D721Med (cell line): Measurements from ENCODE around the gene SPATA3.

Experiments
- DNase-seq: peaks from one replicate; pipeline ENCODE4 v3.0.0; 2011; ENCODE audit warnings: low spot score; ENCODE audit not compliant: insufficient read length
- FAIRE-seq: peaks from 2 replicates; lab custom pipeline; 2011; peaks lifted over from hg19 to GRCh38; lab: Jason Lieb, UNC
- TF ChIP-seq, protein P1 (sequence below): IDR thresholded peaks from 2 replicates; pipeline ENCODE4 v1.5.1; 2012; ENCODE audit warnings: mild to moderate bottlenecking, control low read depth; ENCODE audit not compliant: insufficient read depth; ENCODE audit errors: missing control alignments

SPATA3 gene

DNA sequence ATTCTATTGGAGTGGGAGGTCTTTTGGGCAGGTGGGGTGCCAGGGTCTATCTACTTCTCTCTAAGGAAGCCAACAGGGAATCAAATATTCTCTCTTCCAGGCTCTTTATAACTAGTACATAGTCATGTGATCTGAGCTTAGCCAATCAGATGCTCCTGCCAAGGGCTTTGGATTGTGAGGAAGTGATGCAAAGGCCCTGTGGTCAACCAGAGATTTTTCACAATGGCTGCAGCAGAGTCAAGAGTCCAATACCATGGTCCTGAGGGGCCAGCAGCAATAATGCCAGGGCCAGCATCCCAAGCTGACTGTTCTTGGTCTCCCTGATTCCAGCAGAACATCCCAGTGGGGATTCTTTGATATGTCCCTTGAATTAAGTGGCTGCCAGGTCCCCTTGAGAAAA is 33.0 kb downstream of the SPATA3 start:
- FAIRE-seq (no peak), DNase-seq (no peak)
- TF ChIP-seq, protein P1, sequence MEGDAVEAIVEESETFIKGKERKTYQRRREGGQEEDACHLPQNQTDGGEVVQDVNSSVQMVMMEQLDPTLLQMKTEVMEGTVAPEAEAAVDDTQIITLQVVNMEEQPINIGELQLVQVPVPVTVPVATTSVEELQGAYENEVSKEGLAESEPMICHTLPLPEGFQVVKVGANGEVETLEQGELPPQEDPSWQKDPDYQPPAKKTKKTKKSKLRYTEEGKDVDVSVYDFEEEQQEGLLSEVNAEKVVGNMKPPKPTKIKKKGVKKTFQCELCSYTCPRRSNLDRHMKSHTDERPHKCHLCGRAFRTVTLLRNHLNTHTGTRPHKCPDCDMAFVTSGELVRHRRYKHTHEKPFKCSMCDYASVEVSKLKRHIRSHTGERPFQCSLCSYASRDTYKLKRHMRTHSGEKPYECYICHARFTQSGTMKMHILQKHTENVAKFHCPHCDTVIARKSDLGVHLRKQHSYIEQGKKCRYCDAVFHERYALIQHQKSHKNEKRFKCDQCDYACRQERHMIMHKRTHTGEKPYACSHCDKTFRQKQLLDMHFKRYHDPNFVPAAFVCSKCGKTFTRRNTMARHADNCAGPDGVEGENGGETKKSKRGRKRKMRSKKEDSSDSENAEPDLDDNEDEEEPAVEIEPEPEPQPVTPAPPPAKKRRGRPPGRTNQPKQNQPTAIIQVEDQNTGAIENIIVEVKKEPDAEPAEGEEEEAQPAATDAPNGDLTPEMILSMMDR: no peak

DNA sequence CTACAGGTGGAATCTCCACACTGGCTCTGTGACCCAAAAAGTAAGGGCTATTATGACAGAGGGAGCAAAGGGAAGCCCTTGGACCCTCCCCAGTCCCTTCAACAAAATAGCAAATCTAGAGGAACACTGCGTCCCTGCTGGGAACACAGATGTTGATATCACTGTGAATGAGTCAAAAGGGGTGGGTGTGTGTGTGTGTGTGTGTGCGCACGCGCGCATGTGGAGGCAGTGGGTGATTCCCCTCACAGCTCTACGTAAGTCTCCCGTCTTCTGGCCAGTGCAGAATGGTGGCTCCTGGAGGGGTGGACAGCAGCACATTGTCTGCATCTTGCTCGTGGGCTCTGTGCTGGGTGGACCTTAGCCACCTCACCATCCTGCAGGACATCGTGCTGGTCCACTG is 33.6 kb downstream of the SPATA3 start:
- DNase-seq (no peak), FAIRE-seq (no peak)
- TF ChIP-seq, protein P1: no peak

DNA sequence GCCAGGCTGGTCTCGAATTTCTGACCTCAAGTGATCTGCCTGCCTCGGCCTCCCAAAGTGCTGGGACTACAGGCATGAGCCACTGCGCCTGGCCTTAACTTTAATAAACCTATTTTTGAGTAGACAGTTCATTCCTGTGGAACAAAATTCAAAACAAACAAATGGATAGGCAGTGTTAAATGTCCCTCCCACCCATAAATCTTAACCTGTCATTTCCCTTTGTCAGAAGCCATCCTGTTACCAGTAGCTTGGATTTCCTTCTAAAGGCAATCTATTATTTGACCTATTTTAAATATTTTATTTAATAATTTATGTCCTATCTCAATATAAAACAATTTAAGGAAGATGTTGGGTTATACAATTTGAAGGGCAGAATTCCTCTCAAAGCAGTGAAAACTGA is 34.8 kb downstream of the SPATA3 start:
- DNase-seq (no peak), FAIRE-seq (no peak)
- TF ChIP-seq, protein P1: no peak

DNA sequence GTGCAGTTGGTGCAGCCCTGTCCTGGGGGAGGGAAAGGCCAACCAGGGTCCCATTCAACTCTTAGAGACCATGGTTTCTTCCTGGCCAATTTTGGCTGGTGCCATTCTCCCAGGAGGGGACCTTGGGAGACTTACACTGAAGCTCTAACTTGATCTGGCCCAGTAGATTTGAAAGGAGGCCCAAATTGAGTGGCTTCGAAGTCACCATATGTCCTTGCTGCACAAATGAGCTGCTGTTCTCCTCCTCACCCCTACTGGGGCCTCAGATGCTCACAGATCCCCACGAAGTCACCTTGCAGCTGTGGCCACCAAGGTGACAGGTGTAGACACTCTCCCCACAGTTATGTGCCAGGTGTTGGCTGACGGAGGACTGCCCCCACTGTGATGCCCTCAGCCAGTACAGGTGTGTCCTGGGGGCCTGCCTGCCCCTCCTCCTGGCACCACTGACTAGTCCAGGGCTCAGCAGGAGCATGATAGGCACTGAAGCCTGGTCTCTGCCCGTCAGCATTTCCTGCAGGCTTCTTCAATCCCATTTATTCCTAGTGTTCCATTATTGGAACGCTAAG is 36.7 kb downstream of the SPATA3 start:
- DNase-seq (no peak), FAIRE-seq (no peak)

DNA sequence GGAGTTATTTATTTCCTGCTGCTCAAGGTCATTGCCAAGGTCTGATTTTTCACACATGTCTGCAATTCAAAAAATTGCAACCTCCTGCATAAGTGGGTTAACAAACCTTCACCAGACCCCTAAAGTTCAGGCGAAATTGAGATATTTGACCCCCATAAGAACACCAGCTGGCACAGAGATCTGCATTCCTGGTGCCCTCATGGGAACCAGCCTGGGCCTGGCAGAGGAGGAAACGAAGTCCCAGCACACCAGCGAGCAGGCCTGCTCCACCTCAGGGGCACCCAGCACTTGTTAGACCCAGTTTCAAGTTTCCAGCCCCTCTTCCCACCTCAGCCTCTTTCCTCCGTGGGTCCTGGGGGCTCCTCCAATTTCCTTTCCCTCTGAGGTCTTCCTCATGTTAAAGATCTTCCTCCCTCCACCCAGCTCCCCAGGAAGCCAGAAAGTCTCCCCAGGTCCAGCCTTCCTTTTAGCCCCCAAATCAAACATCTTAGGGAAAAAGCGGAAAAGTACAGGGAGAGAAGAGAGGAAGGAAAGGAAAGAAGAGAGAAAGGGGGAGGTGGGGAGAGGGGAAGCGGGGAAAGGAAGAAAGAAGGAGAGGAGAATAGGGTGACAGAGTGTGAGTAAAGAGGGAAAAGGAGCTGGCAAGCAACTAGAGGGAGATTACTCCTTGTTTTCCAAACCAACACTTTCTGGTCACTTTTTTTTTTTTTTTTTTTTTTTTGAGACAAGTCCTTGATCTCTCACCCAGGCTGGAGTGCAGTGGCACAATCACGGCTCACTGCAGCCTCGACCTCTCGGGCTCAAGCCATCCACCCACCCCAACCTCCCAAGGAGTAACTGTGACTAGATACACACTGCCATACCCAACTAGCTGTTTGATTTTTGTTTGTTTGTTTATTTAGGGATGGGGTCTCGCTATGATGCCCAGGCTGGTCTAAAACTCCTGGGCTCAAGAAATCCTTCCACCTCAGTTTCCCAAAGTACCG is 37.5 kb downstream of the SPATA3 start:
- TF ChIP-seq, protein P1: no peak
- DNase-seq (no peak), FAIRE-seq (no peak)

More for the DNA sequence above, 36.7 kb downstream of the SPATA3 start:
- TF ChIP-seq, protein P1: no peak

DNA sequence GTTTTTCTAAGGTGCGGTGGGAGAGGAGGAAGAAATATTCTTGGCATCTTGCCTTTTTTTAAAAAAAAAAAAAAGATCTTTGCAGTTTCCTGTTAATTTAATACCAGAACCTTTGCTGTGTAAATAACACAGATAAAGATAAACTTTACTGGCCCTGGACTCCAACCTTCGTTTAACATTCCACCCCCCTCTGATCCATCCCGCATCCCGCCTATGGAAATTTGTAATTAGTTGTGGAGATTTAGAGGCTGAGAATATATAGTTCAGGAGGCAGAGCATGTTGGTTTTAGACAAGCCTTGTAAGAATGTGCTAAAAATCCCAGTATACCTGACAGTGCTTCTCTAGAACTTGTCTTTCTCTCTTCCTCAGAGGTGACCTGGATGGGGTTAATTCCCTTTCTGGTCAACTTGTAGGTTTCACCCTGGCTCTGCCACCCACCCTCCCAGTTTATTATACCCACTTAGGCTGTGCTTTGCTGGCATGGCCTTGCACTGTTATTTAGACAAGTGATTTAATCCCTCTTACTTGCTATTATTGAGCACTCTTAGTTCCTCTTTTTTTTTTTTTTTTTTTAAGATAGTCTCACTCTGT is 38.5 kb downstream of the SPATA3 start:
- TF ChIP-seq, protein P1: no peak
- DNase-seq: no peak
- FAIRE-seq: no peak
